NCI-H1092 treated with DMSO at 0.1 percent for 48 hours (cell line): ENCODE measurements around the gene NPHP4.
"Not testable (repeated sequence)": the region's sequence is repeated elsewhere in the genome, so short reads cannot be mapped to it uniquely, and the experiment has no call there.

ENCODE experiments used
- DNase-seq: peaks from one replicate; lab custom pipeline; 2025; lab: John Stamatoyannopoulos, UW

Gene NPHP4

DNA sequence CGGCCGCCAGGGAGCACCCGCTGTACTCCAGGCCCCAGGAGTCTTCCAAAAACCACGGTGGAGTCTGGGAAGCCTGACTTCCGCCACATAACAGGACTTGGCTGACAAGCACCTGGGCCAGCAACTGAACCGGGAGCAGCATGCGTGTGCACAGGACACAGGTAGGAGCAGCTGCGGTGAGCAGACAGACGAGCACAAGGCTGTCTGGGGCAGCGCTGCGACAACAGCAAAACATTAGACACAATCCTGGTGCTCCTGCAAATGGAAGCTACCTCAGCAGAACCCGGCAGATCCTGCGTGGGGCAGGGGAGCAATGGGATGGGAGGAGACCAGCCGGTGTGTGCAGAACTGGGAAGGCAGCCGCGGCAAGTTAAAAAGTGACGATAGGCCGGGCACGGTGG, 80.4 kb downstream of the NPHP4 start:
- DNase-seq: no peak

DNA sequence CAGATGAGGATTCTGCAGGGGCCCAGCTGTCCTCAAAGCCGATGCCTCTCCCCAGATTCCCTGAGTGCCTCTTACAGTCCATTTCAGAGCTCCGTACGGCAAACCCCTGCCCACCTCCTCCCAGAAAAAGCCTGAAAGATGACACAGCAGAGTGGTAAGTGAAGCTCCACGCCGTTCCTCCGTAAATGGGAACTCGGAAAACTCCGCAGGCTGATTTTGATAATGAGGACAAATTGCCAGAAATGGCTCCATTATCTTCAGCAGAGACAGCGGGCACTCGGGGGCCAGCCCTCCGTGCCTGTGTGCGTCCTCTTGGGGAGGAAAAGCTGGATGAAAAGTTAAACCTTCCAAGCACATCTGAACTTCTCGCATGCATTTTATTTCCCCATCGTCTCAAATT, 81.1 kb downstream of the NPHP4 start:
- DNase-seq: no peak

DNA sequence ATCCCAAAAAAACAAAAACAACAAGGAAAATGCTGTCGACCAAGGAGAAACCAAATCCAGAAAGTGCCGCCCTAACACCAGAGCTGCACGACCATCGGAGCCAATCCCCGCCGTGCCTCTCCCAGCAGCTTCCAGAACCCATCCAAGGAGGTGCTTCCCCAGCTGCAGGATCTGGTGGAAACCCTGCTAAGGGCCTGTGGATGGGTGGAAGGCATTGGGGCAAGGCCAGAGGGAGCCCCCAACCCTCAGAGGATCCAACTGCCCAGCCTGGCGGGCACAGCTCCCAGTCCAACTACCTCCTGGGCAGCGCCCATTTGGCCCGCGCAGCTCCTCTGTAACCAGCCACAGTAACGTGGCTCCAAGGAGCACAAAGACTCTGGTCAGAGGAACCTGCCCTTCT, 81.6 kb downstream of the NPHP4 start:
- DNase-seq: no peak

DNA sequence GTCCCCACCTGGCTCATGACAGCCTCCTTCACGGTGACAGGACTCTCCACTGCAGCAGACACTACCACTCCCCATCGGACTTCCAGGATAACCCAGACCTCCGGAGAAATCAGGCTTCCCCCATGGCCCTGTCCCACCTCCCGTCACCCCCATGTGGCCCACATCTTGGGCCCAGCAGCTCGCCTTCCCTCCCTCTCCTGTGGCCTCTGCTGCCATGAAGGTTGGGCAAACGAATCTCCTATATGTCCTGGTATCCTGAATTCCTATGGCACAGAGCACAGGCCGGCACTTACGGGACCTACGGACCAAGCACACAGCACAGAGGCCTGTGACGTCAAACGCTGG, 82.0 kb downstream of the NPHP4 start:
- DNase-seq: no peak

DNA sequence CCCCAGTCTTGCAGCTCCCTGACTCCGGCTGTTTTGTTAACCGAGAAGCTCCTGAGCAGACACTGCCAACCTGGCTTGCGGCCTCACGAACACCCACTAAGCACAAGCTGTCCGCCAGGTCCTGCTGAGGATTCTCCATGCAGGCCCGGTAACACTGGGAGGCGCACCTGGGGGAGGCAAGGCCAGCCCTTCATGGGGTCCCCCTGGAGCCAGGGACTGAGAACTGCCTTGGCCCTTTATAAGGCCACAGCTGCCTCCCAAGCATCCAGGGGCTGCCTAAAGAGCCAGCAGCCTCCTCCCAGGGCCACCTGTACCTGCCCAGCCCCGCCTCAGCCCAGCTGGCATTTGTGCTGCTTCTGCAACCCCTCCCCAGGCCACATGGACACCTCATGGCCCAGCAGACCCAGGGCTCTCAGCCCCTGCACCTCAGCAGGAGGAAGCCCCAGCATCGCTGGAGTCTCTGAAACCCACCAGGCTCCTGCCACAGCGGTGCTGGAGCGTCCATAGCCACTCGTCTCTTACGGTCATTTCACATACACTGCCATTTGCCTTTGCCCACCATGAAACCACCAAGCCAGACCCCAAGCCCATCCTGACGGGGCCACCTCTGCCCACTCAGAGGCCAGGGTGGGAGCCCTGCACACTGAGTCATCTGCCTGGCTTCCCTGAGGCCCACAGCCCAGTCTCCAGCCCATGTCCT, 82.5 kb downstream of the NPHP4 start:
- DNase-seq: no peak

DNA sequence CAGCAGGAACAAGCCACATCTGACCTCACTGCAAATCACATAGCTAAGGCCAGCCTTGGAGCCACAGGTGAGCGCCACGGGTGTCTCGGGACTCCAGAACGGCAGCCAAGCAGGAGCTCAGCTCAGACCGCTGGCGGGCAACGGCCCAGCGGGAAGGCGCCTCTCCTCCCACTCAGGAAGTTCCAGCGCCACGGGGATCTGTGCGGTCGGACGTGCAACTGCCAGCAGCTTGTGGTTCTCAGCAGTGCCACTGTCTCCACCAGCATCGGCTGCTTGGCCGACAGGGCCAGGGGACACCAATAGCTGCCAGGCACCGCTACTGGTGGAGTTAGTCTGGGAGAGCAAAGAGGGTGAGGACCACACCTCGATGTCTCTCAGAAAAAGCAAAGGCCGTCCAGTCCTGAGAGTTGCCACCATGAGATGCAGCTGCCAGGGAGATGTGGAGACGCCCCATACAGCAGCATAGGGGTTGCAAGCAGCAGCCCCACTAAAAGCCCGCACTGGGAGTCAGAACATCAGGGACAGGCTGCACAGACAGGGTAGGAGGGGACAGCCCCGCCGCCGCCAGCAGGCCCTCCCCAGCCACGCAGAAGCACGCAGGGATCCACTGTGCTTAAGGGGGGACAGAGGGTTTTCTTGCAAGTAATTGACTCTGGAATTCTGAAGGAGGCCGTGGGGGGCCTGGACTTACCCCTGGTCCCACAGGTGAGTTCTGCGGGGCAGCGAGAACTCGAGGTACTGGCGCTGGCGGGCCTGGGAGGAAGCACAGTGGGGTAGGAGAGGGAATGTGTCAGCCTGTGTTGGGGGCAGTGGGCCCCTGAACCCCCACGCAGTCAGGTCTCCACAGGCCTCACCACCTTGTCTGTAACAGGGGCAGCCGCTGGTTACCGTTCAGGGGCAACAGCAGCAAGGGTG, 83.5 kb downstream of the NPHP4 start:
- no peak for DNase-seq

DNA sequence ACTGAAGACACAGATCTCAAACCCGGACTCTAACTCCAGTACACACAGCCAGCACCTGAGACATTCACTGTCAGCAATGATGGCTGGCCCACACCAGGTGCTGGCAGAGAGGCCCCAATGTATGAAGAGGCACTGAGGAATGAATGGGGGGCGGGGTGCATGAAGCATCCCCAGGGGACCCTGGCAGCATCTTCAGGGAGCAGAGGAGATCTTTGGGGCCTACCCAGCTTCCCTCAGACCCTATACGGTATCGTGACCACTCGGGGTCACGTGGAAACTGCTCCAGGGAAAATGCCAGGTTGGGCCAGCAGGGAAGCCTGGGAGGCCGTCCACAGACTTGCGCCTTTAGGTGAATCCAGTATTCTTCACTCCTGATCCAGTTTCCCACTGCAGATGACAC, 84.3 kb downstream of the NPHP4 start:
- no peak for DNase-seq

DNA sequence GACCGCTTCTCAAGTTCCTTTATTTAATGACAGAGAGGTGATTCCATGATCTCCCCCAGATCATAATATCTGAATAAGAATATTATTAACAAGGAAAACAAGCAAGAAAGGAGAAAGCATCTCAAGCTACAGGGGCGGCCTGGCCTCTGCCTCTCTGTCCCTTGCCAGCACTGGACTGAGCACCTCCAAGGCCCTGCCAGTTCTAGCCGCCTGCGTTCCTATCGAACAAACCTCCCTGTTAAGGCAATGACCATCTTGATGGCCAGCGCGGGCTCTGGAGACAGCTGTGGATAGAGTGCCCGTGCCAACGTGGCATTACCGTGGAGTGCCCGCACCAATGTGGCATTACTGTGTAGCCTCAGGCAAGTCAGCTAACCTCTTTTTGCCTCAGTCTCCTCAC, 84.8 kb downstream of the NPHP4 start:
- no peak for DNase-seq

DNA sequence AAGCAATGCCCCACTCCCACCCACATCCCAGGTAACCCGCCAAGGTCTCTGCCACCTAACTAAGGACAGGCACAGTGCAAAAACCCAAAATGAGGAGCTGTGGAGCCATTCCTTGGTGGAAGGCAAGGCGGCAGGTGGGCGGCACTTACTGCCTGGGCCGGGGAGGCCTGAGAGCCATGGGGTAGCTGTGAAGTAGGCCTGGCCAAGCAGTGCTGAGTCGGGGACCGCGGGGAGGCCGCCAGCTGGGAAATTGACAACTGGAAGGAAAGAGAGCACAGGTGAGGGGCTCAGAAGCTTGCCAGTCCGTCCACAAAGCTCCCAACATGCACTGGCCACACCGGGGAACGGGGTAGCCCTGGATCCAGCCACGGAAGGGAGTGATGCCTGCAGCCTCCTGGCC, 85.3 kb downstream of the NPHP4 start:
- DNase-seq: no peak

DNA sequence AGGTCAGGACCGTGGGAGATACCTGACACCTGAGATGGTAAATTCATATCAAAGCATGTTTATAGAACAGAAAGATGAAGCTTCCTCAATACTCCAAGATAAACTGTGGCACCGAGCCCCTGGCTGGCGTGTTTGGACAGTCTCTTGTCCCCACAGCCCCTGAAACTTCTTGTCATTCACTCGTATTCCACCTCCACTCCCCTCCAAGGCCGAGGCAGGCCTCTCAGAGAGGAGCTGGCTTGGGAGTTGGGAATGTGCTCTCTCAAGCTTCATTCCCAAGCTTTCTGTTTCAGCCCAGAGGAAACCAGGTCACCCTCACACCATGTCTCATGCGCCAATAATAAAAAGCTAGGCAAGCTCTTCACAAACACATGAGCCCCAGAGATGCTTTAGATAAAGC, 86.1 kb downstream of the NPHP4 start:
- no peak for DNase-seq

DNA sequence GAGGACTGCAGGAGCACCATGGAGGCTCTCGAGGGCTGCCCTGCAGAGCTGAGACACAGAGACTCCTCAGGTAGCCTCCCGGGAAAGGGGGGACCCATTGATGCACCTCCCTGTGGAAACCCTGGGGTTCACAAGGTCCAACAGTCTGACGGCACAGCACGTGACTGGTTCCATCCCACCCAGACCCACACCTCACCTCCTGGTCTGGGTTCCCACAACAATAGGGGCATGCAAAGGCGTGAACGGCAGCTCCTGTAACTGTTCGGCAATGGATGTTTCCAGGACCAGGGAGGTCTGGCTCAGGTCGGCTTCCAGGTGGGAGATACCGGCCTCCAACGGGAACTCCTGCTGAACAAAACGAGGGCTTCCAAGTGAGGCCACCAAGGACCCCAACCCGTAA, 86.8 kb downstream of the NPHP4 start:
- no peak for DNase-seq

DNA sequence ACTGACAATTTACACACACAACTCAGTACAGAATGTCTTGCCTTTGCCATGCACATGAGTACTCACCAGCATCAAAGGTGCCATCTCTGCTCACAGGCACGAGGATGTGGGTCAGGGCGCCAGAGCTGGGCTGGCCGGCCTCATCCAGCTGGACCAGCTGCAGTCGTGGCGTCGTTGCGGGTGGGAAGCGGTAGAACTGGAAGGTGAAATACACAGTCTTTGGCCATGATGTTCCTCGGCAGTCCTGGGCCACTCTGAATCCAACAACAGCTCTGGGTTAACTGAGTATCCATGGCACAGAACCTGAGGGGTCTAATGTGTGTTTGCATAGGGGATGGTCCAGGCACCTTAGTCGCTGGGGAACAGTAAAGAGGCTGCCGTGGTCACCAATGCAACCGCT, 87.7 kb downstream of the NPHP4 start:
- no peak for DNase-seq

DNA sequence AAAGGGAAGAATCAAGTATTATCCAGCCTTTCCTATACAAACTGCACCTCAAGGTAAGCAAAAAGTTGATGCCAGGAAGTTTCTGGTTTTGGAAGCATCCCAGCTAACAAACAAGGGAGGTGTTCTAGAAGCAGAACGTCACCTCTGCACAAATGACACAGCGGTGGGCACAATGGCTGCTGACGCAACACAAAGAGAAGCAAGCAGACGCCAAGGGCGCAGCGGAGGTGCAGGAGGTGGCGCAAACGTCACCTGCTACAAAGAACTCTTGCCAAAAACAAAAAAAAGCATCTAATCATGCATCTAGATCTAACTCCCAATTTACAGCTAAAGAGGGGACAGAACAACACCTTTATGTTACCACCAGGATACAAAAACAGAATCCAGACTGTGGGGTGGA, 88.5 kb downstream of the NPHP4 start:
- DNase-seq: no peak

DNA sequence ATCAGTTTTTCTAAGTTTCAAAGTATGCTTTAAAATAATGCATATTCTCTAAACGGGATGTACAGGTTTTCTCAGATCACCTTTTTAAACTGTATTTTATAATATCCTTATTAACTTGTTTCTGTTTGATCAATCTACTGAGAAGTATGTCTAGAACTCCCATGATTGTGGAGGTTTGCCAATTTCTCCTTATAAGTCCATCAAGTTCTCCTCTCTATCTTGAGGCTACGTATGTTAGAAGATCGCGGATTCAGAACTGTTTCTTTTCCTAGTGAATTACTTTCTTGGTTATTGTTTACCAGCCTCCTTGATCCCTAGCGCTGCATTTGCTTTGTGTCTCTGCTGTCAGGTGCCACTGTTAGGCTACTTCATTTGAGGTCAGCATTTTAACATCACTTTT, 89.2 kb downstream of the NPHP4 start:
- no peak for DNase-seq

DNA sequence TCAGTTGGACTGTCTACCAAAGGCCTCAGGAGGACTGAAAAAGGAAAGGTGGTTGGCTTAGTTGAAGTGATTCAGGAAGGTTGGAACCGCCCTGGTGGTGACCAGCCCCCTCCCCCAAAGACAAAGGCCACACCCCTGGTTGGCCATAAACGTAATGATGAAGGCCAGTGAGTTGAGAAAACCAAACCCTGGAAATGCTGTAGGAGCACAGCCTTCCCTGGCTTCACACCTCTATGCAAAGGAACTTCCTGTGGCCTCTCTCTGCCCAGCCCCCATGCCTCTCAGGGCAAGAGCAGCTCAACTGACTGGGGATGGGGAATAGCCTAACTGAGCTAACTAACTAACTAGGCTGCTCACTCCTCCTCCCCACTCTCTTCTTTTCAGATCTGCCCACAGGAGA, 90.4 kb downstream of the NPHP4 start:
- no peak for DNase-seq

DNA sequence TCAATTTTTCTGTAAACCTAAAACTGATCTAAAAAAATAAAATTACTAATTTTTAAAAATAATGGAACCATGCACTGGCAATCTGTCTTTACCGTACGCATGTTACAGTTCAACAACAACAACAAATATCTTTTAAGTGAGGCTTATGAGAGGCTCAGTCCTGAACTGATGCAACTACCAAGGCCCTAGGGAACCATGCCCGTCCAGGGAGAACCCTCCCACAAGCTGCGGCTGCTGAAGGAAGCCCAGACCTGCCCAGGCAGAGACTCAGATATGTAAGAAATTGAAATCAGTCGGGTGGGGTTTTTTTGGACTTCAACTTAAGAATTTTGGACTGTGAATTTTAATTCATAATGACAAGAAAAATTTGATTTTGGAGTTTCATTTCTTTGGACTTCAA, 91.1 kb downstream of the NPHP4 start:
- no peak for DNase-seq

DNA sequence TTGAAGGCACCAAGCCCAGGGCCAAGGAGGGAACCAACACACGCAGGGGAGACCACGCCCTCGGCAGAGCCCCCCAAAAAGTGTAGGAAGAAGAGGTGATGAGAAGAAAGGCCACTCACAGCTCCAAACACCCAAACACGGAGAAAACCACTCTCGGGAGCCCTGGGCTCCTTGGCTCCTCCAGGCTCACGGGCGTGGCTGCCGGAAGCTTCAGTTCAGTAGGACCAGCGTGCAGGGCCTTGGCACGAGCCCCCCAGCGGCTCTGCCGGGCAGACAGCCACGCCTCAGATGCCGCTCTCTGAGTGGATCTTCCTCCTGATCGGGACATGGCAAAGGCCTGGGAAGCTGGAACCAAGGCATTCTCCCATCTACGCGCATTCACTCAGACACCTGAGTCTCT, 94.0 kb downstream of the NPHP4 start:
- DNase-seq: no peak

DNA sequence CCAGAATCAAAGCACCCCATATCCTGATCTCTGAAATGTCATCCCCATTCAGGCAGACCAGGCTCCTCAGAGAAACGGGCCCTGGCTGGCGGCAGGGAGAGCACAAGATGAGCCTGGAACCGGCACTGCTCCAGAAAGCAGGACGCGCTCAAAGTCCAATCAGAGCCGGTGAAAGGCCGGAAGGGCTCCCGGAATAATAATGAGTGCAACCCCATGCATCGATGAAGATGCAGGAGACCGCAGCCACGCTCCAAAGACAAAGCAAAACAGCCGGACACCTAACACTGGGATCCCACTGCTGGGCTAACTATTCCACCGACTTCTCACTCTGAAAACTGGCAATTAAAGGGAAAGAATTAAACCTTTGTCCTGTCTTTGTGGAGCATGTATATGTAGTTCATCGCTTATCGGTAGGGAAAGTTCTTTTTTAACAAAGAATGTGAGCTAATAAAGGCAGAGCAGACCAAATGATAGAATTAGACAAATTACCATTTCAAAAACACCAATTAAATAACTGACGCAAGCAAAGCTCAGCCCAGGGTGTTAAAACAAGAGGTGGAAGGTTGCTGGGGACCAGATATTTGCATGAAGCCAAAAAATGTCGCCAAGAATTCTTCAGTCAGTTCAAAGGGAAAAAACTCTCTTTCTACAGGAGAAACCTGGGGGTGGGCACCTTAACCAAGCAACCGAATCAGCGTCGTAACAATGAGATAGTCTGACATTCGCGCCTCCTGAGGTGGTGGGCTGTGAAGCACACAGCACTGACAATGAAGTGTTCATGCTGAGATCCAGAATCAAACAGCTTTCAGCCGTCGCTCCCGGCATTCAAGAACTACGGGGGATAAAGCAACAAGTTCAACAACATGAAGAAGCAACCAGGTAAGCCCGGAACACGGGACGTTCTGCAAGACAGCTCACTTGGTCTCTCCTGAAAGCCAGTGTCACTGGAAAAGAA, 95.2 kb downstream of the NPHP4 start:
- DNase-seq: no peak

DNA sequence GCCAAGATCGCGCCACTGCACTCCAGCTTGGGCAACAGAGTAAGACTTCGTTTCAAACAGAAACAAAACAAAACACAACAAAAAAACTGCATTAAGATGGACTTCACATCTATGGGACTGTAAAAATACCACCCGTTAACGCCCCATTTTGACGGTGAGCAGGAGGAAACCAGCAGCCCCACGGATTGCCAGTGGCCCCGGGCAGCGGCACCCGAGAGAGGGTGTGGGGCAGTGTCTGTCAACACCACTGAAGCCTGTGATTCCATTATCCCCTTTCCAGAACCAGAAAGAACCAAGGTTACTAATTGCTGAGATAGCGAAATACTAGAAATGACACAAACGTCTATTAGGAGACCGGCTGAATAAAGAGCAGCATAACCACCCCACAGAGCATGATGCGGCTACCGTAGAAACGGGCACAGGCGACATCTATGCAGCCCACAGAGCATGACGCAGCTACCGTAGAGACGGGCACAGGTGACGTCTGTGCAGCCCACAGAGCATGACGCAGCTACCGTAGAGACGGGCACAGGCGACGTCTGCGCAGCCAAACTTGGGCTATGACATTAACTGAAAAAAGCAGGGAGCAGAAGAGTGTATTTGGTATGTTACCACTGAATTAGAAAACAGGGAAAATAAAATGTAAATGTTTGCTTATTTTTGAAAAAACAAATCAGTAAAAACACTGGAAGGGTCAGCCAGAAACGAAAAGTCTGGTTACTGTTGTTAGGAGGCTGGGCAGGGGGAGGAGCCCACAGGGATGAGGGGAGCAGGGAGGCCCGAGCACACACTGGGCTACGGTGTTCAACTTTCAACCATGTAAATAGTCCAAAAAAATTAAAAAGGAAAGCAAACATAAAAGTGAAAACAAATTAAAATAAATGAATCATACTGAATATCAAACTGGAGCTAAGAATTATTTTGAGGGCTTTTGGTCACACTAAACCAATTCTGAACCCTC, 96.5 kb downstream of the NPHP4 start:
- no peak for DNase-seq

DNA sequence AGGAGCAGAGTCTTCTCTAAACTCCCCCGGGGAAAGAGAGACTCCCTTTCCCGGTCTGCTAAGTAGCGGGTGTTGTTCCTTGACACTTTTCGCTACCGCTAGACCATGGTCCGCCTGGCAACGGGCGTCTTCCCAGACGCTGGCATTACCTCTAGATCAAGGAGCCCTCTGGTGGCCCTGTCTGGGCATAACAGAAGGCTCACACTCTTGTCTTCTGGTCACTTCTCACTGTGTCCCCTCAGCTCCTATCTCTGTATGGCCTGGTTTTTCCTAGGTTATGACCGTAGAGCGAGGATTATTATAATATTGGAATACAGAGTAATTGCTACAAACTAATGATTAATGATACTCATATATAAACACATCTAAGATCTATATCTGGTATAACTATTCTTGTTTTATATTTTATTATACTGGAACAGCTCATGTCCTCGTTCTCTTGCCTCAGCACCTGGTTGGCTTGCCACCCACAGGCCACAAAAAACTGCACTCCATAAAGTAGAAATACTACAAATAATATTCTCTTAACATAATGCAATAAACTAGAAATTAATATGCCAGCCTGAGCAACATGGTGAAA, 98.4 kb downstream of the NPHP4 start:
- DNase-seq: not testable (repeated sequence)

DNA sequence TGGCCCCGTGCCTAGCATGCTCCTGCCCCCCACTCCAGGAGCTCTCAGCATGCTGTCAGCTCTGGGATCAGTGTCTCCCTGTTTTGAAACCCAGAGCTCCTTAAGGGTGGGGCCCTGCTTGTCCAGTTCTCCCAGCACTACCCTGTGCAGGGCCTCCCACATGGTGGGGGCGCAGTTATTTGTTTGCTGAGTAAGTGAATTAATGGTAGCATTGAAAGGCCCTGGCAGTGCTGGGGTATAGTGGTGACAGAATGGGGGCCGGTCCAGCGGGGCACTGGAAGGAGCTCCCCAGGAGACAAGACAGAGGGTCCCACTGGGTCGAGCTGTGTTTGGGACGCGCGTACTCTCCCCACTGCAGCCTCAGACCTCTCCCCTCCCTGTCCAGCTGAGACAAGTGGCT, 99.9 kb downstream of the NPHP4 start:
- no peak for DNase-seq
